ENCODE results near the gene ZNF546. TPM values are rescaled to one million over a fixed set of nuclear protein-coding genes. Genes with fewer than 3 reads are reported as not detected.
"Not testable (repeated sequence)": the region's sequence is repeated elsewhere in the genome, so short reads cannot be mapped to it uniquely, and the experiment has no call there.

Gene ZNF546
- total RNA-seq, 1 donor from 2014 or later = 14.3 TPM

- DNase-seq (ENCODE audit: low spot score) = no peak
- ATAC-seq = no peak
- intact Hi-C loops (cut with DNase I) = no loop called here
These were observed 39.1 kb downstream of the ZNF546 start for GRCh38 chr19:40035996-40036395.

GRCh38 chr19:40038047-40038446, 41.2 kb downstream of the ZNF546 start:
- DNase-seq (ENCODE audit: low spot score); ATAC-seq; intact Hi-C loops (cut with DNase I): not testable (repeated sequence)

GRCh38 chr19:40041718-40042117, 44.9 kb downstream of the ZNF546 start:
- not testable (repeated sequence) for DNase-seq (ENCODE audit: low spot score); ATAC-seq

GRCh38 chr19:40053491-40053890, 56.6 kb downstream of the ZNF546 start:
- DNase-seq (ENCODE audit: low spot score) = no peak
- intact Hi-C loops (cut with DNase I) = no loop called here

More at GRCh38 chr19:40041718-40042117, 44.9 kb downstream of the ZNF546 start:
- intact Hi-C loops (cut with DNase I) = not testable (repeated sequence)

GRCh38 chr19:40054632-40055031, 57.8 kb downstream of the ZNF546 start:
- ATAC-seq = no peak
- DNase-seq (ENCODE audit: low spot score) = no peak
- intact Hi-C loops (cut with DNase I) = no loop called here

More at GRCh38 chr19:40053491-40053890, 56.6 kb downstream of the ZNF546 start:
- ATAC-seq = no peak

- intact Hi-C loops (cut with DNase I) = no loop called here
- no peak for DNase-seq (ENCODE audit: low spot score)
- no peak for ATAC-seq
These were observed 58.2 kb downstream of the ZNF546 start for GRCh38 chr19:40055049-40055448.

GRCh38 chr19:40055832-40056504, 59.1 kb downstream of the ZNF546 start, which contains the start of gene ZNF780B:
Gene ZNF780B, minus strand, starts transcription at chr19:40056231. Its CDS starts 5,899 bp downstream, at chr19:40050332.
- intact Hi-C loops (cut with DNase I) = no loop called here
- DNase-seq (ENCODE audit: low spot score) (peak; percentile 63), ATAC-seq (peak; percentile 87)

GRCh38 chr19:40056505-40056904, 59.6 kb downstream of the ZNF546 start:
- intact Hi-C loops (cut with DNase I) = no loop called here
- DNase-seq (ENCODE audit: low spot score) (no peak), ATAC-seq (no peak)

GRCh38 chr19:40057166-40057565, 60.3 kb downstream of the ZNF546 start:
- no peak for ATAC-seq
- intact Hi-C loops (cut with DNase I) = no loop called here

GRCh38 chr19:40059624-40060023, 62.8 kb downstream of the ZNF546 start:
- intact Hi-C loops (cut with DNase I) = no loop called here
- no peak for ATAC-seq
- DNase-seq (ENCODE audit: low spot score) = no peak

More at GRCh38 chr19:40057166-40057565, 60.3 kb downstream of the ZNF546 start:
- DNase-seq (ENCODE audit: low spot score) = no peak

GRCh38 chr19:40070058-40070457, 73.2 kb downstream of the ZNF546 start:
- intact Hi-C loops (cut with DNase I) = no loop called here
- ATAC-seq = no peak
- DNase-seq (ENCODE audit: low spot score) = no peak

Other genes starting within 250 kb of the ZNF546 start
- gene LEUTX, start 218.2 kb upstream of the ZNF546 start, total RNA-seq = not detected
- gene DYRK1B, start 162.9 kb upstream of the ZNF546 start, total RNA-seq = 18.3 TPM
- gene FBL, start 150.7 kb upstream of the ZNF546 start, total RNA-seq = 132 TPM
- gene FCGBP, start 62.4 kb upstream of the ZNF546 start, total RNA-seq = 83.1 TPM
- 49.3 TPM for gene PSMC4, start 25.9 kb upstream of the ZNF546 start, total RNA-seq
- gene ZNF780B, start 59.2 kb downstream of the ZNF546 start, total RNA-seq = 29.6 TPM
- 21.7 TPM for gene ZNF780A, start 93.9 kb downstream of the ZNF546 start, total RNA-seq
- 19.8 TPM for gene MAP3K10, start 194.4 kb downstream of the ZNF546 start, total RNA-seq
- gene TTC9B, start 221.3 kb downstream of the ZNF546 start, total RNA-seq = not detected
- gene CCNP, start 229.6 kb downstream of the ZNF546 start, total RNA-seq = 0.40 TPM